Measurements from ENCODE around the gene P2RX1.

Gene P2RX1

DNA sequence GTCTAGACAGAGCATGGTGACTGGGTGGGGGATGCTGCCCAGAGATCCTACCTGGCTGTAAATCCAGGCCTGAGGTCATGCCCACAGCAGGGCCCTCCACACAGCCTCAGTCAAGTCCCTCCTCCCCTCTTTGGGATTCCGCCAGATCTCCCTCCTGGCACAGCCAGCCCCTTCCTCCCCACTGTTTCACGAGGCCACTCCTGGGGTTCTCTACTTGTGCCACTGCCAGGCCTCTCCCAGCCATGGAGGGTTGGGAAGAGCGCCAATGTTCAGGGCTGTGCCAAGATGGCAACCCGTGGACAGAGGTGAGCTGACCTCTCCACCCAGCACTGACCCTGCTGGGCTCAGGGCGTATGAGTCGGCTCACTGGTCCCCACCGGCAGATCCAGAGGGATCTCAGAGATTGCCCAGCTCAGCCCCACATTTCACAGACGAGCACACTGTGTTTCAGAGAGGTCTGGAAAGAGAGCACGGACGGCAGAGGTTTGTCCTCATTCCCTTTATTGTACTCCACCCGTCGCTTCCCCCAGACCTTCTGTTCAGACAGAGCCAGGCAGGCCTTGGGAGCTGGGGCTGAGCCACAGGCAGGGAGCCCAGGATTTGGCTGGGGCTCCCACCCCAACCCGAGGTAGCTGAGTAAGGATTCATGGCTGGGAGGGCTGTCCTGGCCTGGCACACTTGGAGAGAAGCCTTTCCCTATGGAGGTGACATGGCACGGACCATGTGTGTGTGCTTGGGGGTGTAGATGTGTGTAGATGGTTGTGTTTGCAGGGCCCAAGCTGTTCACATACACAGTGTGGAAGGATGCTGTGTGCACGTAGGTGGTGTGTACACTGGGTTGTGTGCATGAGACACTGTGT lies 19.9 kb downstream of the P2RX1 start:
- TF ChIP-seq, protein P1, sequence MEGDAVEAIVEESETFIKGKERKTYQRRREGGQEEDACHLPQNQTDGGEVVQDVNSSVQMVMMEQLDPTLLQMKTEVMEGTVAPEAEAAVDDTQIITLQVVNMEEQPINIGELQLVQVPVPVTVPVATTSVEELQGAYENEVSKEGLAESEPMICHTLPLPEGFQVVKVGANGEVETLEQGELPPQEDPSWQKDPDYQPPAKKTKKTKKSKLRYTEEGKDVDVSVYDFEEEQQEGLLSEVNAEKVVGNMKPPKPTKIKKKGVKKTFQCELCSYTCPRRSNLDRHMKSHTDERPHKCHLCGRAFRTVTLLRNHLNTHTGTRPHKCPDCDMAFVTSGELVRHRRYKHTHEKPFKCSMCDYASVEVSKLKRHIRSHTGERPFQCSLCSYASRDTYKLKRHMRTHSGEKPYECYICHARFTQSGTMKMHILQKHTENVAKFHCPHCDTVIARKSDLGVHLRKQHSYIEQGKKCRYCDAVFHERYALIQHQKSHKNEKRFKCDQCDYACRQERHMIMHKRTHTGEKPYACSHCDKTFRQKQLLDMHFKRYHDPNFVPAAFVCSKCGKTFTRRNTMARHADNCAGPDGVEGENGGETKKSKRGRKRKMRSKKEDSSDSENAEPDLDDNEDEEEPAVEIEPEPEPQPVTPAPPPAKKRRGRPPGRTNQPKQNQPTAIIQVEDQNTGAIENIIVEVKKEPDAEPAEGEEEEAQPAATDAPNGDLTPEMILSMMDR (IDR thresholded peaks at IDR 0.05; ENCODE audit: insufficient read depth, low read length, poor library complexity, severe bottlenecking) = no peak
- no peak overlapping the region for H3K4me3 ChIP-seq (replicated peaks; ENCODE audit: low read depth, low read length)
- no peaks in the 10 kb centered on the region for H3K36me3 ChIP-seq (ENCODE audit: control insufficient read depth, insufficient read depth, low read length)
- H3K27me3 ChIP-seq (replicated peaks; ENCODE audit: control insufficient read depth, insufficient read depth, low read length) = no peaks in the 10 kb centered on the region; the same call in 1 of the 2 replicates
- DNase-seq (ENCODE audit: extremely low read depth, insufficient read length) = no peak

DNA sequence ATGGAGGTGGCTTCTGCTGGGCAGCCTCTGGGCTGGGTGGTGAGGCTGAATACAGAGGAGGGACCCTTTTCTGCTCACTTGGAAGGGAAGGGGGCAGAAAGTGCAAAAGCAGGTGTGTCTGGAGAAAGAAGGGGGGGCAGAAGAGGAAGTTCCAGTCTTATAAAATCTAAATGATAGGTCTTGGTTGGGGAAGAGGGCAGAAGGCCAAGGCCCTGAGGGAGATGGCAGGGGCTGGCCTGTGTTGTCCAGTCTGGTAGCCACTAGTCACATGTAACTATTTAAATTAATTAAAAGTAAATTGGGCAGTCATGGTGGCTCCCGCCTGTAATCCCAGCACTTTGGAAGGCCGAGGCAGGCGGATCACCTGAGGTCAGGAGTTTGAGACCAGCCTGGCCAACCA lies 20.9 kb downstream of the P2RX1 start:
- DNase-seq (ENCODE audit: extremely low read depth, insufficient read length) = no peak
- Histone ChIP-seq H3K36me3 (ENCODE audit: control insufficient read depth, insufficient read depth, low read length) (no peaks in the 10 kb centered on the region), H3K4me3 (replicated peaks; ENCODE audit: low read depth, low read length) (no peak overlapping the region), H3K27me3 (replicated peaks; ENCODE audit: control insufficient read depth, insufficient read depth, low read length) (no peaks in the 10 kb centered on the region; the same call in 1 of the 2 replicates)
- TF ChIP-seq, protein P1 (IDR thresholded peaks at IDR 0.05; ENCODE audit: insufficient read depth, low read length, poor library complexity, severe bottlenecking) = no peak

DNA sequence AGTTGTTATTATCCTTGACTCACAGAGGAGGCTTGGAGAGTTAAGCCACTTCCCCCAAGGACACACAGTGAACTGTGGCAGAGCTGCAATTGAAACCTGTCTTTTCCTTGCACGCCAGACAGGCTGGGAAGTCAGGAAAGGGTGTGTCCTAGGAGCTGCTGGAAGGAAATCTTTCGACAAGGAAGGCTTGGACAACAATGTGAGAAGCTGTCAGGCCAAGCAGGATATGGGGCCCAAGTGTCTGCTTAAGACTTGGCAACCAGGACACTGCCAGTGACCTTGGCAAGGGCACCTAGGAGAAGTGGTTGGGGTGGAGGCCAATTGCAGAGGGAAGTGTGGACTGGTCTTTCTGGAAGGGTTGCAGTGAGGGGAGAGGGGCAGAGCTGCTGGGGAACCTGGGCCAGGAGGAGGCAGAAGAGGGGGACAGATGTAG lies 21.3 kb downstream of the P2RX1 start:
- TF ChIP-seq, protein P1 (IDR thresholded peaks at IDR 0.05; ENCODE audit: insufficient read depth, low read length, poor library complexity, severe bottlenecking) = no peak
- Histone ChIP-seq H3K27me3 (replicated peaks; ENCODE audit: control insufficient read depth, insufficient read depth, low read length) (no peaks in the 10 kb centered on the region; the same call in 1 of the 2 replicates), H3K36me3 (ENCODE audit: control insufficient read depth, insufficient read depth, low read length) (no peaks in the 10 kb centered on the region), H3K4me3 (replicated peaks; ENCODE audit: low read depth, low read length) (no peak overlapping the region)
- DNase-seq (ENCODE audit: extremely low read depth, insufficient read length) = no peak

DNA sequence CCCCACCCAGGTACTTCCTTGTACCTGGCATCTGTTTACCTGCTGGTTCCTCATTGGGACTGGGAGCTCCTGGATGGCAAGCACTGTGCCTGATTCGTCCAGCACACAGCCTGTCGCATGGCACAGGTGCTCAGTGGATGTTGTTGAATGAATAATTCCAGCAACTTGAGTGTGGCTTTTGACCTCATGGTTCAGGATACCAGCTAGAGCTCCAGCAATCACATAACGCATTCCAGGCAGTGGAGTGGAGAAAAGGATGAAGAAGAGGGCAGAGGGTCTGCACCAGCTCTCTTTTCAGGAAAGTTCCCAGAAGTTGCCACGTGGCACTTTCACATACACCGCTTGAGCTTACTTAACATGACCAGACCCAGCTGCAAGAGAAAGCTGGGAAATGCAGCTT lies 22.1 kb downstream of the P2RX1 start:
- H3K36me3 ChIP-seq (ENCODE audit: control insufficient read depth, insufficient read depth, low read length) = no peaks in the 10 kb centered on the region
- no peak for DNase-seq (ENCODE audit: extremely low read depth, insufficient read length)
- H3K27me3 ChIP-seq (replicated peaks; ENCODE audit: control insufficient read depth, insufficient read depth, low read length) = no peaks in the 10 kb centered on the region; the same call in 1 of the 2 replicates
- TF ChIP-seq, protein P1 (IDR thresholded peaks at IDR 0.05; ENCODE audit: insufficient read depth, low read length, poor library complexity, severe bottlenecking) = no peak
- H3K4me3 ChIP-seq (replicated peaks; ENCODE audit: low read depth, low read length) = no peak overlapping the region

DNA sequence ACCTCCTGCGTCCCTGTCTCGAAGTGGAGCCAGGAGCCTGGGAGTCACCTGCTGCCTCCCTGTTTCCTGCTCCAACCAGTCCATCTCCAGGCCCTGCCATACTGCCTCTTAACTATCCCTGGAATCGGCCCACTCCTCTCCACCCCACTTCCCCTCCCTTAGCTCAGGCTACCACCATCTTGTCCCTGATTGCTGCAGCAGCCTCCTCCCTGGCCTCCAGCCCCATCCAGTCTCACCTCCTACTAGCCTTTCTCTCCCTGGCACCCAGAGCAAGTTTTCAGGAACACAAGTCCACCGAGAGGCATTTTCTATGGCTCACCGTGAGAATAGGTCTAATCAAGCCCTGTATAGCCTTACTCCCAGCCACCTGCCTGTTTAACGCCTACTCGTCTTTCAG lies 22.5 kb downstream of the P2RX1 start:
- Histone ChIP-seq H3K4me3 (replicated peaks; ENCODE audit: low read depth, low read length) (peak overlapping the region; percentile 59), H3K27me3 (replicated peaks; ENCODE audit: control insufficient read depth, insufficient read depth, low read length) (no peaks in the 10 kb centered on the region; the same call in 1 of the 2 replicates), H3K36me3 (ENCODE audit: control insufficient read depth, insufficient read depth, low read length) (no peaks in the 10 kb centered on the region)
- no peak for DNase-seq (ENCODE audit: extremely low read depth, insufficient read length)
- TF ChIP-seq, protein P1 (IDR thresholded peaks at IDR 0.05; ENCODE audit: insufficient read depth, low read length, poor library complexity, severe bottlenecking) = no peak
